H9 (cell line): ENCODE data around the gene ZC3H7B. TPM values are rescaled to one million over a fixed set of nuclear protein-coding genes. Genes with fewer than 3 reads are reported as not detected.

Source experiments
- DNase-seq: peaks from one replicate; pipeline ENCODE4 v3.0.0-alpha.2; 2017
- H2AFZ ChIP-seq: one replicate; pipeline ENCODE4 v1.6.1; 2013; ENCODE audit warnings: mild to moderate bottlenecking, low read length, control low read depth, moderate library complexity
- H2AK5ac ChIP-seq: 2 replicates; pipeline ENCODE4 v1.6.1; 2013; ENCODE audit warnings: low read length, control low read depth, mixed read lengths; ENCODE audit not compliant: insufficient read length
- H2BK120ac ChIP-seq: one replicate; pipeline ENCODE4 v1.6.1; 2013; ENCODE audit warnings: low read depth, mild to moderate bottlenecking, low read length, control low read depth, inconsistent platforms; ENCODE audit not compliant: poor library complexity, severe bottlenecking
- H2BK12ac ChIP-seq: 2 replicates; pipeline ENCODE4 v1.6.1; 2013; ENCODE audit warnings: low read length, control low read depth, mixed read lengths, low read depth; ENCODE audit not compliant: insufficient read length
- H2BK15ac ChIP-seq: 2 replicates; pipeline ENCODE4 v1.6.1; 2013; ENCODE audit warnings: low read depth, low read length, control low read depth
- H2BK20ac ChIP-seq: one replicate; pipeline ENCODE4 v1.6.1; 2013; ENCODE audit warnings: low read depth, mild to moderate bottlenecking, low read length, control low read depth, inconsistent platforms; ENCODE audit not compliant: poor library complexity, severe bottlenecking
- H2BK5ac ChIP-seq: 2 replicates; pipeline ENCODE4 v1.6.1; 2013; ENCODE audit warnings: low read length, control low read depth, mixed read lengths; ENCODE audit not compliant: insufficient read length
- H3K14ac ChIP-seq: 2 replicates; pipeline ENCODE4 v1.6.1; 2013; ENCODE audit warnings: low read length, control low read depth; ENCODE audit not compliant: insufficient read depth
- H3K18ac ChIP-seq: 2 replicates; pipeline ENCODE4 v1.6.1; 2013; ENCODE audit warnings: low read depth, mild to moderate bottlenecking, mixed read lengths, low read length, control low read depth; ENCODE audit not compliant: insufficient read length
- H3K23ac ChIP-seq: 2 replicates; pipeline ENCODE4 v1.6.1; 2013; ENCODE audit warnings: low read length, control low read depth, mixed read lengths, low read depth; ENCODE audit not compliant: insufficient read length
- H3K23me2 ChIP-seq: 2 replicates; pipeline ENCODE4 v1.6.1; 2013; ENCODE audit warnings: low read depth, mild to moderate bottlenecking, mixed read lengths, low read length, control low read depth; ENCODE audit not compliant: insufficient read length, poor library complexity, severe bottlenecking
- H3K27ac ChIP-seq: 2 replicates; pipeline ENCODE4 v1.5.1; 2013; ENCODE audit warnings: low read length, control low read depth, mixed read lengths, low read depth; ENCODE audit not compliant: insufficient read length
- H3K27me3 ChIP-seq: 2 replicates; pipeline ENCODE4 v1.6.1; 2013; ENCODE audit warnings: low read length, control low read depth, inconsistent platforms; ENCODE audit not compliant: insufficient read depth
- H3K4ac ChIP-seq: 2 replicates; pipeline ENCODE4 v1.6.1; 2013; ENCODE audit warnings: low read depth, mild to moderate bottlenecking, control low read depth, inconsistent platforms, low read length, moderate library complexity
- H3K4me1 ChIP-seq: 2 replicates; pipeline ENCODE4 v1.6.1; 2013; ENCODE audit warnings: low read length, control low read depth, inconsistent platforms; ENCODE audit not compliant: insufficient read depth
- H3K4me2 ChIP-seq: 2 replicates; pipeline ENCODE4 v1.6.1; 2013; ENCODE audit warnings: low read length, control low read depth, mixed read lengths; ENCODE audit not compliant: insufficient read length, insufficient read depth
- H3K56ac ChIP-seq: 2 replicates; pipeline ENCODE4 v1.6.1; 2013; ENCODE audit warnings: low read depth, mild to moderate bottlenecking, mixed read lengths, low read length, control low read depth; ENCODE audit not compliant: insufficient read length
- H3K79me1 ChIP-seq: 2 replicates; pipeline ENCODE4 v1.6.1; 2013; ENCODE audit warnings: low read depth, mild to moderate bottlenecking, moderate library complexity, low read length, control low read depth, inconsistent platforms; ENCODE audit not compliant: insufficient read depth, poor library complexity, severe bottlenecking
- H3K79me2 ChIP-seq: 2 replicates; pipeline ENCODE4 v1.6.1; 2013; ENCODE audit warnings: low read length, control low read depth, inconsistent platforms; ENCODE audit not compliant: insufficient read depth
- H3K9ac ChIP-seq: 2 replicates; pipeline ENCODE4 v1.6.1; 2013; ENCODE audit warnings: low read length, control low read depth, mixed read lengths; ENCODE audit not compliant: insufficient read length; ENCODE audit errors: extremely low read depth
- H3K9me3 ChIP-seq: one replicate; pipeline ENCODE4 v1.6.1; 2013; ENCODE audit warnings: low read depth, low read length, inconsistent platforms; ENCODE audit not compliant: control insufficient read depth
- H3T11ph ChIP-seq: one replicate; pipeline ENCODE4 v1.6.1; 2013; ENCODE audit warnings: mild to moderate bottlenecking, low read length, control low read depth, inconsistent platforms
- H4K20me1 ChIP-seq: one replicate; pipeline ENCODE4 v1.6.1; 2013; ENCODE audit not compliant: control insufficient read depth, insufficient read length, insufficient read depth
- H4K5ac ChIP-seq: 2 replicates; pipeline ENCODE4 v1.6.1; 2013; ENCODE audit warnings: low read depth, mild to moderate bottlenecking, mixed read lengths, low read length, control low read depth; ENCODE audit not compliant: insufficient read length
- H4K8ac ChIP-seq: replicated peaks from 2 replicates; pipeline ENCODE4 v1.6.1; 2013; ENCODE audit warnings: low read length, control low read depth, mixed read lengths, low read depth; ENCODE audit not compliant: insufficient read length
- H4K91ac ChIP-seq: 2 replicates; pipeline ENCODE4 v1.6.1; 2013; ENCODE audit warnings: low read depth, mild to moderate bottlenecking, moderate library complexity, mixed read lengths, low read length, control low read depth; ENCODE audit not compliant: insufficient read length
- H3K27ac Mint-ChIP-seq, 3 experiments: 2 replicates in 2 of 3; 3 replicates in 1 of 3; pipeline ENCODE4 v1.8.0; 2020 to 2021; ENCODE audit warnings: mixed read lengths in 3 of 3, mild to moderate bottlenecking in 1 of 3, moderate library complexity in 1 of 3
- H3K27me3 Mint-ChIP-seq: 2 replicates; pipeline ENCODE4 v1.8.0; 2021; ENCODE audit warnings: low read depth, mild to moderate bottlenecking, moderate library complexity, mixed read lengths
- H3K36me3 Mint-ChIP-seq, 3 experiments: 2 replicates in 2 of 3; 3 replicates in 1 of 3; pipeline ENCODE4 v1.8.0; 2020 to 2021; ENCODE audit warnings: low read depth in 3 of 3, mixed read lengths in 3 of 3; ENCODE audit not compliant: insufficient read depth in 1 of 3
- H3K4me1 Mint-ChIP-seq, 2 experiments: 2 replicates each; pipeline ENCODE4 v1.8.0; 2020; ENCODE audit warnings: mixed read lengths in 2 of 2
- H3K4me3 Mint-ChIP-seq, 2 experiments: 2 replicates in 1 of 2; 3 replicates in 1 of 2; pipeline ENCODE4 v1.8.0; 2020 to 2021; ENCODE audit warnings: mild to moderate bottlenecking in 2 of 2, mixed read lengths in 2 of 2, moderate library complexity in 1 of 2
- H3K9me3 Mint-ChIP-seq, 2 experiments: 2 replicates in 1 of 2; 3 replicates in 1 of 2; pipeline ENCODE4 v1.8.0; 2020; ENCODE audit warnings: mild to moderate bottlenecking in 2 of 2, mixed read lengths in 2 of 2, moderate library complexity in 1 of 2
- CTCF ChIP-seq: fragments of 200-600 bp; sonication (generic); conservative IDR thresholded peaks from 3 replicates; pipeline ENCODE4 v1.8.0; 2021; ENCODE audit warnings: antibody characterized with exemption, mild to moderate bottlenecking
- WGBS: extraction: QIAGEN DNeasy Blood & Tissue Kit; methylation state at CpG from one replicate; pipeline ENCODE4 v1.1.7; 2013; ENCODE audit warnings: missing lambda C conversion rate, low lambda C conversion rate, mixed read lengths; ENCODE audit not compliant: insufficient read length; ENCODE audit errors: extremely low coverage; 5-methylcytosine and 5-hydroxymethylcytosine counted together
- total RNA-seq: library from RNA; stranded (reverse); gene quantifications from 2 replicates; pipeline ENCODE4 v1.2.1, GENCODE V29; 2021

ZC3H7B gene
- total RNA-seq, 1 experiment from 2014 or later: 69.3 TPM

- H2AK5ac ChIP-seq: no peak overlapping the region
- H3K27me3 ChIP-seq: no peaks in the 10 kb centered on the region
- H3K79me2 ChIP-seq: no peaks in the 10 kb centered on the region
- no peaks in the 10 kb centered on the region for H4K20me1 ChIP-seq
- H3K23me2 ChIP-seq: no peaks in the 10 kb centered on the region
- H4K91ac ChIP-seq: no peak overlapping the region
- Mint-ChIP-seq H3K27me3 (no peaks in the 10 kb centered on the region; the same call in 1 of the 2 replicates), H3K4me1 (no peaks in the 10 kb centered on the region), H3K36me3 (peaks cover 4 to 50% (median 44%) of the 10 kb centered on the region in 3 experiments; a peak in 6 of 7 replicates), H3K9me3 (no peaks in the 10 kb centered on the region), H3K27ac (no peak overlapping the region; a peak in 1 of 7 replicates), H3K4me3 (no peak overlapping the region)
- no peak overlapping the region for H4K8ac ChIP-seq
- H2BK15ac ChIP-seq: no peak overlapping the region
- TF ChIP-seq CTCF: no peak
- no peak overlapping the region for H3T11ph ChIP-seq
- no CpG with 5 or more reads among the region's 8 CpGs for WGBS
- no peak overlapping the region for H2BK20ac ChIP-seq
- no peaks in the 10 kb centered on the region for H3K4me1 ChIP-seq
- H3K4me2 ChIP-seq: no peak overlapping the region
- no peak overlapping the region for H3K9ac ChIP-seq
- H2BK120ac ChIP-seq: no peak overlapping the region
- no peak overlapping the region for H2BK5ac ChIP-seq
- no peak overlapping the region for H3K23ac ChIP-seq
- no peaks in the 10 kb centered on the region for H3K79me1 ChIP-seq
- H3K14ac ChIP-seq: no peak overlapping the region
- no peak for DNase-seq
- no peak overlapping the region for H2AFZ ChIP-seq
- H3K4ac ChIP-seq: no peak overlapping the region
- no peak overlapping the region for H2BK12ac ChIP-seq
- no peak overlapping the region for H4K5ac ChIP-seq
- no peak overlapping the region for H3K18ac ChIP-seq
- no peak overlapping the region for H3K56ac ChIP-seq
- no peaks in the 10 kb centered on the region for H3K9me3 ChIP-seq
- no peak overlapping the region for H3K27ac ChIP-seq
Measured at GRCh38 chr22:41341012-41341411, 39.7 kb downstream of the ZC3H7B start.
